GM12878 (cell line): ENCODE results near the gene NELL1.

Source experiments
- WRNIP1 ChIP-seq: IDR thresholded peaks from 2 replicates; pipeline ENCODE4 v1.6.1; 2011; ENCODE audit warnings: low read depth, low read length, improper control_type of control experiment, borderline replicate concordance
- YY1 ChIP-seq: IDR thresholded peaks from 2 replicates; pipeline ENCODE4 v1.6.1; 2011; ENCODE audit warnings: low read depth, mild to moderate bottlenecking, low read length

DNA sequence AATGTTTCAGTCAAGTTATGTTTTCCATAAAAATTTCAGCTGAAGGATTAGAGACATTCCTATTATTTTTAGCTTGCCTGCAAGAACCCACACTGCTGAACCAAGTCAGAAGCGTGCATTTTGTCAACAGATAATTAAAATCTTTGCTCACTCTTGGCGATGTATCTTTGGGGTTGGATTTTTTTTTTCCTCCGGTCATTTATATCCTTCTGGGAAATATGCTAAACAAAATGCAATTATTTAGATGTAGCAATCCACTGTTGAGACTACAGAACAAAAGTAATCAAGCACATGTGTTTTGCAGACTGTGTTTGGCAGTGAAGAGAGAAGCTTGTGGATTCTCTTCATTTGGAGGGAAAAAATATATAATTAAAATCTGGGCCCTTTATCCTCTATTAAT lies 15.3 kb upstream of the NELL1 start:
- no peak for TF ChIP-seq WRNIP1
- TF ChIP-seq YY1: no peak
